HG02571 (cell line): ENCODE measurements around the gene KXD1.
A peak's percentile ranks its signal among the peaks of the same experiment; 100 is the strongest.
"Not testable (repeated sequence)": the region's sequence is repeated elsewhere in the genome, so short reads cannot be mapped to it uniquely, and the experiment has no call there.

Experiments used
- ATAC-seq: cut with Tn5 transposase; IDR thresholded peaks from one replicate; pipeline ENCODE4 v1.9.1; 2021; ENCODE audit warnings: mild to moderate bottlenecking, moderate library complexity; ENCODE audit not compliant: unreplicated experiment

The KXD1 gene

GRCh38 chr19:18557411-18558201 lies at the start of gene KXD1:
TSS of gene KXD1 (plus strand) at chr19:18557870. CDS start at chr19:18562057, 4,187 bp downstream.
- peak; percentile 93 for ATAC-seq

DNA sequence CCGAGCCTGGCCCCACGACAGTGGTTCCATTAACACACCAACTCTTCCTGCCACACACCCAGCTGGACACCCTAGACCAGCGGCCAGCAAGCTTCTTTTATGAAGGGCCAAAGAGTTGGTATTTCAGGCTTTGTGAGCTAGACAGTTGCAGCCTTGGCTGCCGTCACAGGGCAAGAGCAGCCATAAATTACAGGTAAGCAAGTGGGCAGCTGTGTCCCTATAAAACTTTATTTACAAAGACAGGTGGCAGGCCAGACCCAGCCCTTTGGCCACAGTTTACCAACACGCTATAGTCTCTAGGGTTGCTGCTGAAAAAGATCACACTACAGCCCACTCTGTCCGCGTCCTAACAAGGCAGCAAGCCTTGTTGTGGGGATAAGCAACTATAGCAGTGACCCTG lies 49.1 kb upstream of the KXD1 start:
- no peak for ATAC-seq

- ATAC-seq, result no peak
Observed at GRCh38 chr19:18510216-18510615, 47.5 kb upstream of the KXD1 start.

DNA sequence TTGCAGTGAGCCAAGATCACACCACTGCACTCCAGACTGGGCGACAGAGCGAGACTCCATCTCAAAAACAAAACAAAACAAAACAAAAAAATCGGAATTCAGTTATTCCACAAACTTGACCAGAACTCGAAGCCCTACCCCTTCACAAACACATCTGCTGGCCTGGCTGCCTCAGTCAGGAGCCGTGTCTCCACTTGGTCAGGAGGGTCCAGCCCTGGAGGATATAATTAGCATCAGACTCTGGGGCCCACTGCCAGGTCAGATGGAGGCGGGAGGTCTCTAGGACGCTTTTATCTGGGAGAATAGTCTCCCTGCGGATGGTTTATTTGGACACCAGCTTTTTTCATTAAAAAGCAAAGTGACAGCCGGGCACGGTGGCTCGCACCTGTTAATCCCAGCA lies 43.8 kb upstream of the KXD1 start:
- ATAC-seq, result no peak

- ATAC-seq, result no peak
Observed at GRCh38 chr19:18514800-18515682, 42.6 kb upstream of the KXD1 start.

- no peak for ATAC-seq
Observed at GRCh38 chr19:18515959-18516358, 41.7 kb upstream of the KXD1 start.

DNA sequence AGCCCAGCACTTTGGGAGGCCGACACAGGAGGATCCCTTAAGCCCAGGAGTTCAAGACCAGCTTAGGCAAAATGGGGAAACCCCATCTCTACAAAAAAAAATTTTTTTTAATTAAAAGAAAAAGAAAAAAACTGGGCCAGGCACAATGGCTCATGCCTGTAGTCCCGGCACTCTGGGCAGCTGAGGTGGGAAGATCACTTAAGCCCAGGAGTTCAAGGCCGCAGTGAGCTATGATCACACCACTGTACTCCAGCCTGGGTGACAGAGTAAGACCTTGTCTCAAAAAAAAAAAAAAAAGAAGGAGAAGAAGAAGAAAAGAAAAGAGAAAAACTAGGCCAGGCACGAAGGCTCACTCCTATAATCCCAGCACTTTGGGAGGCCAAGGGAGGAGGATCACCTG lies 40.1 kb upstream of the KXD1 start:
- ATAC-seq, result no peak

- ATAC-seq, result no peak
Observed at GRCh38 chr19:18518639-18519038, 39.0 kb upstream of the KXD1 start.

DNA sequence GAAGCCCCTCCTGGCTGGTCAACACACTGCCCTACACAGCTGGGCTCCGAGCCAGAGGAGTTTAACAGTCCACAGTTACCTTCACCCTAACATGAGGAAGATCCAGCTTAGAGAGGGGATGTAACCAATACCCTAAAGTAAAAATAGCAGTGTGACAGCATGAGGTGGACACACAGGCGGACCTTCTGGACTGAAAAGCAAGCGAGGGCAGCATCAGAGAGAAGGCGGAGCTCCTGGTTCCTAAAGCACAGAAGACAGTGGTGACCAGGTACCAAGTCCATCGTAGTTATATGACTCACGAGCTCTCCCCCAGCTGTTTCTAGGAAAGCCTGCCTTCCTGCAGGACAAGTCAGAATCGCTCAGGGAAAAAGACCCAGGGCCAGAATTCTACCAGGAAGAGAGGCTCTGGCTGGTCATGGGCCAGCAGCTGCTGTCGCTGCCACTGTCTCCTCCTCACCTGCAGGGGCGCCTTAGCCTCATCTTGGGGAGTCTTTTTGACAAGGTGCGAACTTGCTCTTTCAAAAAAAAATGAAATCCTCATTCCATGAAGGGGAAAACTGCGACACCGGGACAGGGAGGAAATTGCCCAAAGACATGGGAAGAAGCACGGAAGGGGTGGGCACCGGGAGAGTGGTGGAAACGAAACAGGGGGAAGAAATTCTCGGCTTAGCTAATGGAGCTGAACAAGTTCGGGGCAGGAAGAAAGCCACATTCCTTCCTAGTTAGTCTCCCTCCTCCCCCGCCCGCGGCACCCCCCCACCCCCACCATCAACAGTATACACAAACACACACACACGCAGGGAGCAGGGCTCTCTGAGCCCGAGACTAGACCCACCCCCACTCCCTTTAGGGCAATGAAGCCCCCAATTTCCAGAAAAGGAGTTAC lies 37.5 kb upstream of the KXD1 start:
- ATAC-seq, result no peak

DNA sequence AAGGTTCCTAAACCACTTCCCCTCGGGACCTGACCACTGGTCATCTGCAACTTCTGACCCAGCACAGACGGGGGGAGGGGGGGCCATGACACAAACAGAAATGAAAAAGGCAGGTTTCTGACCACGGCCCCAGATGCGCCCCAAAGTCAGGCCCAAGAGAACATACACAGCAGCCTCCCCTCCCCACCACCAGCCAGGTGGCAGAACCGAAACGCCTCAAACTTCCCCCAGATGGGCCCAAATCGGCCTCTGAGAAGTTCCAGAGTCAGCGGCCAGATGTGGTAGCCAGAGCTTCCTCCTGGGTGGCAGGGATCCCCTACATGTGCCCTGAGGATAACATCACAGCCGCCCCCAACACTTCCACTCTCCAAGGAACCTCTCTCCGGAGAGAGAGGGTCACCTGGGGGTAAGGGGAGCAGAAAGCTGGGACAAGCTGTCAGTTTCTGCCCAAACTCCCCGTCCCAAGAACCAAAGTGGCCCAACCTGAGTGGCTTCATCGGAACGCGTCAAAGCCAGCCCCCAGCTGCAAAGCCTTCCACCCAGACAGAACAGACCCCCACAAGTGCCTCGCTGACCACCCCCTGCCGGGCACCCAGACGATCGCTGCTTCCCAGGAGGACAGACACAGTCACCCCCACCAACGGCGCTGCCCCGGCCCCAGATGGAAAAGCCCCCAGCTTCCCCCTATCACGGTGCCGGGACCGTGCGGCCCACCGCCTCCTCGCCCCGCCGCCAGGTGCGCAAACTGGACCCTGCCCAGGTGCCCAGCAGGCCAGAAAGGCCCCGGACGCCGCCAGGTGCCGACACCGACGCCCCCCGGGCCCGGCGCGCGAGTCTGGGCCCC lies 36.6 kb upstream of the KXD1 start:
- ATAC-seq, result no peak

DNA sequence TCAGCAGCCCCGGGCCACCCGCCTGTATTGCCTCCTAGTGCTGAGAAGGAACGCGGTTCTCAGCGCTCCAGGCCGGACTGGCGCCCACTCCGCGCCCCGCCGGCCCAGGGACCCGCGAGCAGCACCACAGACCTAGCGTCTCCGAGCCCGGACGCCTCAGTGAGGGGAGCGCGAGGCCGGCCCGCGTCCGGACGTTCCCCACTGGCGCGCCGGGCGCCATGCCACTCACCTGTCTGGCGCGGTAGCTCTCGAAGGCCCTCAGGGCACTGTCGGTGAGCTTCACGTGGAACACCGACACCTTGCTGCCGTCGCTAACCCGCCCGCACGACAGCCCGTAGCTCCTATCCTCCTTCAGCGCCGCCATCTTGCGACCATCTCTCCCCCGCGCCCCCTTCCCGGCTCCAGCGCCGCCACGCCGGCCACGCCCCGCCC lies 36.0 kb upstream of the KXD1 start, which contains the start of gene ELL:
ELL (minus strand) TSS at position 379 of the 432 bp plus-strand sequence; CDS start at position 364, 15 bp downstream.
- peak; percentile 2 for ATAC-seq

DNA sequence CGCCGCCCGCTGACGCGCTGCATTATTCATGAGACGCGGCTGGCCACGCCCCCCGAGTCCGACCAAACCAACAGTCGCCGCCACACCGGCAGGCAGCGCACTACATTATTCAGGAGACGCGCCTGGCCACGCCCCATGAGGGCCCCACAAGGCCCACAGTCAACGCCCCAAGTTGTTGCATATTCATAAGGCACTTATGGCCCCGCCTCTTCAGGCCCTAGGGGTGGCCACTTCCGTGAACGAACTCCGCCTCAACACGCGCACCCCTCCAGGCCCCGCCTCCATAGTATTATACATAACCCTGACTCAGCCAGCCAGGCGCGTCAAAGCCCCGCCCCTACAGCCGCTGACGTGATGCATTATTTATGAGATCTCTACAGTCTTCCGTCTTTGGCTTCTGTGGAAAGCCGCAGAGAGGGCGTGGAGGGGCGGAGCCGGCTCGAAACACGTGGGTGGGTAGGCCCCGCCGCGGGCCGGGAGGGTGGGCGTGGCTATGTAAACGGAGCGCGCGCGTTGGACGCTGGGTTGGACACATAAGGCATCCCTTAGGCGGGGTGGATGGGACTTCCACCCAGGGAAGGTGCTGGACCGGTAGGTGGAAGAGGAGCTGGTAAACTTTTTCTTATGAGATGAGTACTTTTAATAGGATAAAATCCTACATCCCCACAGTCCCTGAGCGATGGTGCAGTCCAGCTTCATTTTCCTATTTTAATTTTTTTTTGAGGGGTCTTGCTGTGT lies 35.4 kb upstream of the KXD1 start:
- ATAC-seq, result peak; percentile 85

DNA sequence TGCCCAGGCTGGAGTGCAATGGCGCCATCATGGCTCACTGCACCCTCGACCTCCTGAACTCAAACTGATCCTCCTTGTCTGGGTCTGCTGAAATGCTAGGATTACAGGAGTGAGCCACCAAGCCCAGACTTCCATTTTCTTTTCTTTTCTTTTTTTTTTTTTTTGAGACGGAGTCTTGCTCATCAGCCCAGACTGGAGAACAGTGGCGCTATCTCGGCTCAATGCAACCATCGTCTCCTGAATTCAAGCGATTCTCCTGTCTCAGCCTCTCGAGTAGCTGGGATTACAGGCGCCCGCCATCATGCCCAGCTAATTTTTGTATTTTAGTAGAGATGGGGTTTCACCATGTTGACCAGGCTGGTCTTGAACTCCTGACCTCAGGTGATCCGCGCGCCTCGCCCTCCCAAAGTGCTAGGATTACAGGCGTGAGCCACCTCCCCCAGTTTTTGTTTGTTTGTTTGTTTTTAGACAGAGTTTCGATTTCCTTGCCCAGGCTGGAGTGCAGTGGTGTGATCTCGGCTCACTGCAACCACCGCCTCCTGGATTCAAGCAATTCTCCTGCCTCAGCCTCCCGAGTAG lies 34.7 kb upstream of the KXD1 start:
- not testable (repeated sequence) for ATAC-seq

GRCh38 chr19:18523841-18524240 lies 33.8 kb upstream of the KXD1 start:
- ATAC-seq, result no peak

DNA sequence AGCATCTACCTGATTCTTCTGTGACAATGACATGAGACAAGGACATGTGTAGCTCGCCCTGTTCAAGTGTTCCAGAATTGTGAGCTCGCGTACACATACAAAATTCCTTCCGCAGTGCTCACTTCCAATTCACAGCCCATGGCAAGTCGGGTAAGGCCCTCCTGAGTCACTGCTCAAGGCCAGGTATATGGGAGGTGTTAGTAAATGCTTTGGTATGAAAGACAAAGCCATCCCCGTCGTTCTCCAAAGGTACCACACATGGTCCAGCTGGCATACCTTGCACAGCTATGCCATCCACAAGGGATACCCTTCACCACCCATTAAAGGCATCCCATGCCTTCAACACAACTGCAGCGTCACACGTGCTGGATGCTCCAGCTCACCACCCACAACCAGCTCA lies 31.4 kb upstream of the KXD1 start:
- no peak for ATAC-seq

GRCh38 chr19:18529782-18530181 lies 27.9 kb upstream of the KXD1 start:
- no peak for ATAC-seq

GRCh38 chr19:18531485-18531884 lies 26.2 kb upstream of the KXD1 start:
- ATAC-seq, result no peak

DNA sequence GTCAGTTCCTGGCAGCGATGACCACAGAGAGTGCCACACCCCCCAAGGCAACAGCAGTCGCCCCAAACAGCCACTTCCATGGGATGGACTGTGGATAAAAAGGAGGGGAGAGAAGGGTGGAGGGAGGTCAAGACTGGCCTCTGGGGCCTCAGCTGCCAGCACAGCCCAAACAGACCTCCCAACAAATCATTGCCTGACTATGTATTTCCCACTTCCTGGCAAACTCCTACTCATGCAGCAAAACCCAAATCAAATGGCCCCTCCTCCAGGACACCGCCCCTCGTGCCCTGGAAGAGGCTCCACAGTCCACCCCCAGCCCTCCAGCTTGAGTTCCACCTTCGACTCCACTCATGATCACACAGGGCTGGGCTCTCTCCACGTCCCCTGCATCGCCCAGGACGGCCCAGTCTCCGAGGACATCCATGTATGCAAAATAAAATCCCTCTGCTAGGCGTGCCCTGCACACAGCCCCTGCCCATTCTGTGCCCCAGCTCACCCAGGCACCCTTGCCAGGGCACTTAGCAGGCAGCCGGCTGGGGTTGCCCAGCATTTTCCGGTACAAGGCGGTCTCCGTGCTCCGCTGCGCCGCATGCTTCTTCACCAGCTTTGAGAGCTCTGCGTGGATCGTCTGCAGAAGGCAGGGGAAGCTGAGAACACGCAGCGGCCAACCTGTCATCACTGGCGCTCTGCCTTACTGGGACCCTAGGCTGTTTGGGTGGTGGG lies 25.3 kb upstream of the KXD1 start:
- no peak for ATAC-seq
